ENCODE measurements around the gene PAK5. TPM values are rescaled to one million over a fixed set of nuclear protein-coding genes. Genes with fewer than 3 reads are reported as not detected.

The PAK5 gene
- total and polyA plus RNA-seq, 11 donors, result not detected

DNA sequence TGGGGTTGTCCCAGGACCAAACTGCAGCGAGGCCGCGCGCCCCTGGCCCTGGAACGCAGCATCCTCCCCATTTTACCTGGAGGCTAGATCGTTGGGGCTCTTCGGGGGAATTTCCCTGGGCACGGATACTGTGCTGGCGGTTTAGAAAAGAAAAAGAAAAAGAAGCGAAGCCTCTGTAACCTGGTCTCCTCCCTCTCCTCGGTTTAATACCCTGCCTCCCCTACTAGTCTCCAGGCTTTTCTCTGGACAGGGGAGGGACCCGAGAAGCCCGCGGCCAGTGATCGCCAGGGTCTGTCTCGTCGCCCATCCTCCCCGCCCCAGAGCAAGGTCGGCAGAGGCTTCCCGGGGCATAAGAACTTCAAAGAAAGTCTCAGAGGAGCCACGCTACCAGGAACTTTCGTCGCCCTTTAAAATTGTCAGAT lies 330.6 kb downstream of the PAK5 start:
- Histone ChIP-seq H3K4me1 (peaks cover 0 to 35% (median 11%) of the 10 kb centered on the region in 12 donors), H3K36me3 (no peaks in the 10 kb centered on the region), H3K27ac (no peak overlapping the region), H3K27me3 (peaks cover 15 to 83% (median 63%) of the 10 kb centered on the region in 9 donors), H3K4me3 (no peak overlapping the region), H3K9me3 (no peaks in the 10 kb centered on the region)
- TF ChIP-seq POLR2A (IDR thresholded peaks at IDR 0.05), result no peak
- TF ChIP-seq, protein P1, sequence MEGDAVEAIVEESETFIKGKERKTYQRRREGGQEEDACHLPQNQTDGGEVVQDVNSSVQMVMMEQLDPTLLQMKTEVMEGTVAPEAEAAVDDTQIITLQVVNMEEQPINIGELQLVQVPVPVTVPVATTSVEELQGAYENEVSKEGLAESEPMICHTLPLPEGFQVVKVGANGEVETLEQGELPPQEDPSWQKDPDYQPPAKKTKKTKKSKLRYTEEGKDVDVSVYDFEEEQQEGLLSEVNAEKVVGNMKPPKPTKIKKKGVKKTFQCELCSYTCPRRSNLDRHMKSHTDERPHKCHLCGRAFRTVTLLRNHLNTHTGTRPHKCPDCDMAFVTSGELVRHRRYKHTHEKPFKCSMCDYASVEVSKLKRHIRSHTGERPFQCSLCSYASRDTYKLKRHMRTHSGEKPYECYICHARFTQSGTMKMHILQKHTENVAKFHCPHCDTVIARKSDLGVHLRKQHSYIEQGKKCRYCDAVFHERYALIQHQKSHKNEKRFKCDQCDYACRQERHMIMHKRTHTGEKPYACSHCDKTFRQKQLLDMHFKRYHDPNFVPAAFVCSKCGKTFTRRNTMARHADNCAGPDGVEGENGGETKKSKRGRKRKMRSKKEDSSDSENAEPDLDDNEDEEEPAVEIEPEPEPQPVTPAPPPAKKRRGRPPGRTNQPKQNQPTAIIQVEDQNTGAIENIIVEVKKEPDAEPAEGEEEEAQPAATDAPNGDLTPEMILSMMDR (IDR thresholded peaks at IDR 0.05), result no peak
- WGBS, 4 donors, result 1 to 7% (median 4%) methylated on average over 23 of the region's 23 CpGs
- no peak for DNase-seq
- ATAC-seq, result no peak
- intact Hi-C loops (cut with DNase I), result no loop called here

DNA sequence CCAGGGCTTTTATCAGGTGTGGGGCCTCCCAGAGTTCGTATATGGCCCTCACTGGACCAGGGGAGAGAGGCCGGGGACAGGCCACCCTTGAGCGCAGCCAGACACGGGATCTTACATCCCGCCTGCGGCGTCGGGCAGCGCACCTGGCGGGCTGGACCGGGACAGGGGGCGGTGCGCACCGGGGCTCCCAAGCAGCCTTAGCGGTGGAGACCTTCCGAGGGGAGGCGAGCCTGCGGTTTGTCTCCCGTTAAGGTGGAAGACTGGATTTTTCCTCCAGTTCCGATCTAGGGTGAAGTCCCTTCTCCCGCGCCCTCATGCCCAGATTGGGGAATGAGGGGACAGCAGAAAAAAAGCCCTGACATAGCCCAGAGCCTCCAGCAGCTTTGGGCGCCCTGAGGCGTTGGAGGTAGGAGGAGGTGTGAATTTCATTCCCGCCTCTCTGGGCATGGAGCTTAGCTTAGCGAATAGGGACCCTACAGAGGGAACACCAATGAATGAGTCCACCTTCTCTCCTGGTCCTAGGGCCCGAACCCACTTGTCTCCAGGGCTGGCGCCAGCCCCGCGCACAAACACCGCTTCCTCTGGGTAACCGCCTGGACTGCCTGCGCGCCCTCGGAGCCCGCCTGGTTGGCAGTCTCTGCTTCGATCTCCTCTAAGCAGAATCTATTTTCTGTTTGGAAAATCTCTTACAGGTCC lies 331.2 kb downstream of the PAK5 start:
- Histone ChIP-seq H3K36me3 (no peaks in the 10 kb centered on the region), H3K4me3 (no peak overlapping the region), H3K9me3 (no peaks in the 10 kb centered on the region), H3K27ac (no peak overlapping the region), H3K27me3 (peaks cover 15 to 78% (median 63%) of the 10 kb centered on the region in 9 donors), H3K4me1 (peaks cover 0 to 37% (median 11%) of the 10 kb centered on the region in 12 donors)
- intact Hi-C loops (cut with DNase I), result no loop called here
- 5 to 14% (median 9%) methylated on average over 24 to 37 of the region's 37 CpGs for WGBS, 4 donors
- ATAC-seq (no peak), DNase-seq (no peak)
- TF ChIP-seq, protein P1 (IDR thresholded peaks at IDR 0.05), result no peak

DNA sequence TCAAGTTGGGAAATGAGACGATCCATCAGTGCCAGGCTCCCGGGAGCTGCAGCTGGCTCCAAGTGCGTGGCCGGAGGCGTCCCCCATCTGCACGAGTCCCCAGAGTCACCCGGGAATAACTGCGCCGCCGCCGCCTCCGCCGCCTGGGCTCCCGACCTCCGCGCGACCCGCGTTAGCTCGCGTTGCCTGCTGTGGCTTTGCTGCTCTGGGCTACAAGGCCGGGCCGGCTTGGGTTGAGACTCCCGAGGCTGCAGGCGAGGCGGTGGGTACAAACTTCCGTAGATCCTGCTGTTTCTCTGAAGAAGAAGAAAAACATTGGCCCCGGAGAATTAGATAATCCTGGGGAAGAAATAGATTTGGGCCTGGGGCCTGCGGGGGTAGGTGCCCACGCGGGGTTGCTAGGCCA lies 331.9 kb downstream of the PAK5 start:
- Histone ChIP-seq H3K27me3 (peaks cover 15 to 72% (median 63%) of the 10 kb centered on the region in 9 donors), H3K36me3 (no peaks in the 10 kb centered on the region), H3K4me1 (peaks cover 0 to 37% (median 11%) of the 10 kb centered on the region in 12 donors), H3K27ac (no peak overlapping the region), H3K4me3 (peak overlapping the region in 8 of 12 donors; percentile 10 to 31 (median 22)), H3K9me3 (no peaks in the 10 kb centered on the region)
- TF ChIP-seq, protein P1 (IDR thresholded peaks at IDR 0.05), result no peak
- no peak for TF ChIP-seq POLR2A (IDR thresholded peaks at IDR 0.05)
- peak in 1 of 4 donors; percentile 12 for ATAC-seq
- intact Hi-C loops (cut with DNase I), result no loop called here
- DNase-seq, result no peak
- 2 to 3% (median 3%) methylated on average over 25 to 31 of the region's 31 CpGs for WGBS, 4 donors

DNA sequence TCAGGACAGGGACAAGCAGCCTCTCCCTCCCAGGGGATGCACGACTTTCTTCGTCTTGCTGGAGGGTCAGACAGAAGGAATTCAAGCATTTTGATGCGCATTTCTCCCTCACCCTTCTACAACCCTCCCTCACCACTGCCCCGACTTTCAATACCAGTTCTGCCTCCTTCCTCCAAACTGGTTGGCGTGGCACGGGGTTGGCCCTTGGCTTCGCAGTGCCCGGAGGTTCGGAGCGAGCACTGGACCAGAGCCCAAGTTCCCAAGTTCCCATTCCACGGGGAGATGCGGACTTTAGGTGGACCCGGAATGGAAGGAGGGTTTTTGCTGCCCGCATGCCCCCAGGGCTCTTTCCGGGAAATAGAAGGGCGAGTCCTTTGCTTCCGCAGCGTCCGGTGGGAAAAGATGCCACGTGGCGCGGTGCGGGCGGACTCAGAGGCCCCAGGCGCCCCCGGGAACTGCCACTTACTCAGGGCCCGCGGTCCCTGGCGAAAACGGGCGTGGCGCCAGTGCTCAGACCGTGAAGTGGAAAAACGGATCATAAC lies 332.5 kb downstream of the PAK5 start:
- H3K4me3 ChIP-seq, result peak overlapping the region in 8 of 12 donors; percentile 10 to 31 (median 22)
- no peak for TF ChIP-seq POLR2A (IDR thresholded peaks at IDR 0.05)
- TF ChIP-seq, protein P1 (IDR thresholded peaks at IDR 0.05), result no peak

More for the DNA sequence above, 332.5 kb downstream of the PAK5 start:
- DNase-seq (no peak), ATAC-seq (peak in 1 of 4 donors; percentile 30)
- H3K27ac ChIP-seq, result no peak overlapping the region
- no peaks in the 10 kb centered on the region for H3K36me3 ChIP-seq
- WGBS, 4 donors, result 5 to 10% (median 6%) methylated on average over 34 of the region's 34 CpGs
- no peaks in the 10 kb centered on the region for H3K9me3 ChIP-seq
- H3K4me1 ChIP-seq, result peaks cover 0 to 37% (median 11%) of the 10 kb centered on the region in 12 donors
- H3K27me3 ChIP-seq, result peaks cover 15 to 65% (median 57%) of the 10 kb centered on the region in 9 donors
- intact Hi-C loops (cut with DNase I), result no loop called here
